Keratinocyte (primary cell): ENCODE data around the gene POLDIP3. TPM values are rescaled to one million over a fixed set of nuclear protein-coding genes. Genes with fewer than 3 reads are reported as not detected.

ENCODE experiments used
- DNase-seq: peaks from one replicate; pipeline ENCODE4 v3.0.0-alpha.2; 2011; ENCODE audit warnings: low read depth, missing footprints, low spot score
- FAIRE-seq: peaks from 2 replicates; lab custom pipeline; 2011; peaks lifted over from hg19 to GRCh38; lab: Jason Lieb, UNC
- H2AFZ ChIP-seq: 2 replicates; pipeline ENCODE4 v1.6.0; 2012; ENCODE audit warnings: low read length, control low read depth, inconsistent platforms; ENCODE audit not compliant: control insufficient read depth
- H3K27ac ChIP-seq: 2 replicates; pipeline ENCODE4 v1.5.1; 2011; ENCODE audit warnings: low read length; ENCODE audit not compliant: control insufficient read depth, insufficient read depth
- H3K27me3 ChIP-seq: 3 replicates; pipeline ENCODE4 v1.6.0; 2011; ENCODE audit warnings: low read length; ENCODE audit not compliant: control insufficient read depth, insufficient read depth; ENCODE audit errors: extremely low read depth
- H3K36me3 ChIP-seq, 2 experiments: 2 replicates in 1 of 2; 3 replicates in 1 of 2; pipeline ENCODE4 v1.5.1; 2011; ENCODE audit warnings: low read length in 2 of 2, mild to moderate bottlenecking in 1 of 2; ENCODE audit not compliant: control insufficient read depth in 2 of 2, insufficient read depth in 2 of 2; ENCODE audit errors: extremely low read depth in 1 of 2
- H3K4me1 ChIP-seq: 3 replicates; pipeline ENCODE4 v1.5.1; 2011; ENCODE audit warnings: low read length; ENCODE audit not compliant: control insufficient read depth, insufficient read depth; ENCODE audit errors: extremely low read depth
- H3K4me2 ChIP-seq: 3 replicates; pipeline ENCODE4 v1.6.0; 2011; ENCODE audit warnings: low read depth, low read length; ENCODE audit not compliant: control insufficient read depth, insufficient read depth; ENCODE audit errors: extremely low read depth
- H3K4me3 ChIP-seq, 3 experiments: fragments of 200-600 bp in 1 of 3; sonication (generic) in 1 of 3; 2 replicates in 2 of 3; 3 replicates in 1 of 3; pipeline ENCODE4 v1.5.1; 2011 to 2016; ENCODE audit warnings: low read length in 3 of 3, mild to moderate bottlenecking in 3 of 3, control low read depth in 2 of 3, inconsistent platforms in 1 of 3, low read depth in 1 of 3, mixed read lengths in 1 of 3, mixed run types in 1 of 3, moderate library complexity in 1 of 3; ENCODE audit not compliant: control insufficient read depth in 2 of 3, insufficient read depth in 2 of 3; ENCODE audit errors: extremely low read depth in 1 of 3
- H3K79me2 ChIP-seq: 2 replicates; pipeline ENCODE4 v1.6.0; 2012; ENCODE audit warnings: low read length; ENCODE audit not compliant: control insufficient read depth, insufficient read depth
- H3K9ac ChIP-seq: 3 replicates; pipeline ENCODE4 v1.6.0; 2011; ENCODE audit warnings: low read length; ENCODE audit not compliant: control insufficient read depth, insufficient read depth; ENCODE audit errors: extremely low read depth
- H3K9me1 ChIP-seq: 3 replicates; pipeline ENCODE4 v1.6.0; 2011; ENCODE audit warnings: low read length; ENCODE audit not compliant: control insufficient read depth, insufficient read depth; ENCODE audit errors: extremely low read depth
- H3K9me3 ChIP-seq: 2 replicates; pipeline ENCODE4 v1.5.1; 2012; ENCODE audit warnings: low read depth, low read length; ENCODE audit not compliant: control insufficient read depth
- H4K20me1 ChIP-seq: 3 replicates; pipeline ENCODE4 v1.6.0; 2011; ENCODE audit warnings: low read length; ENCODE audit not compliant: control insufficient read depth, insufficient read depth; ENCODE audit errors: extremely low read depth
- CTCF ChIP-seq, 3 experiments: IDR thresholded peaks in 1 of 3; conservative IDR thresholded peaks in 1 of 3; optimal IDR thresholded peaks in 1 of 3; 2 replicates in 2 of 3; 3 replicates in 1 of 3; pipeline versions ENCODE3 to v1.5.1; 2011; ENCODE audit warnings: low read length in 3 of 3, mild to moderate bottlenecking in 3 of 3, moderate library complexity in 2 of 3, control low read depth in 1 of 3, inconsistent platforms in 1 of 3; ENCODE audit not compliant: insufficient read depth in 2 of 3; ENCODE audit errors: extremely low read depth in 1 of 3
- EZH2 ChIP-seq: IDR thresholded peaks from one replicate; pipeline ENCODE4 v1.6.1; 2012; ENCODE audit warnings: inconsistent platforms, mild to moderate bottlenecking, low read length, moderate library complexity
- dilution Hi-C: fragments of 300-500 bp; cut with MboI; formaldehyde crosslinking; loops from one replicate; pipeline ENCODE4 v1.7.0; 2020; ENCODE audit warnings: low sequenced_read_pairs; ENCODE audit not compliant: extremely low pct_ligation_motif_present
- polyA plus RNA-seq, 5 experiments: library from polyadenylated mRNA; depleted of rRNA in 3 of 5; stranded (reverse) in 3 of 5; stranded (forward) in 1 of 5; unstranded in 1 of 5; fragments of >200 nt; gene quantifications; 1 replicate in 1 of 5; 2 replicates in 3 of 5; 3 replicates in 1 of 5; pipeline versions ENCODE4 v1.2.1 to v1.2.3, GENCODE V29; 2011 to 2012; ENCODE audit warnings: missing spikeins in 2 of 5, low read depth in 1 of 5, low replicate concordance in 1 of 5

Gene POLDIP3
- polyA plus RNA-seq, 1 donor (not counting 4 experiments of a cell fraction or from before 2014, with no cell fraction given): 41.9 TPM

DNA sequence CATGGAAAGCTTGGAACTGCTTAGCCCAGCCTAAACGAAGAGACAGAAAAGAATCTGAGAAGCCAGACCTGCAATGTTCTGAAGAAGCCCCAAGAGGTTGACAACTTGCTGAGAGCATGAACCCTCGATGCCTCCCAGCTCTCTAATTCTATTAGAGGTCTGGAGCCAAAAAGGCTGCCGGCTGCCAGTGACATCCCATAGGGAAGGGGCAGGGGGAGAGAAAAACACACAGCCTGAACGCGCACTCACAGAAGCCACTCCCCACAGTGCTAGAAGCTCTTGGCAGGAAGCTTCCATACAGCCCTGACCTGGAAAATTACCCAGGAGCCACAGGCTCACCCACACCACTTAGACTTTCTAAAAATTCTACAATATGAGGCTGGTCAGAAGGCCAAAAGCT lies 18.3 kb downstream of the POLDIP3 start:
- Histone ChIP-seq H3K4me2 (no peak overlapping the region), H3K27me3 (no peaks in the 10 kb centered on the region), H3K79me2 (peaks cover 10% of the 10 kb centered on the region), H3K27ac (no peak overlapping the region), H3K9ac (no peak overlapping the region), H3K4me3 (no peak overlapping the region), H3K4me1 (no peaks in the 10 kb centered on the region), H3K9me3 (no peaks in the 10 kb centered on the region), H3K36me3 (peaks cover 44 to 57% of the 10 kb centered on the region in 2 experiments), H3K9me1 (no peaks in the 10 kb centered on the region), H4K20me1 (peaks cover 5% of the 10 kb centered on the region), H2AFZ (no peak overlapping the region)
- DNase-seq (no peak), FAIRE-seq (no peak)
- TF ChIP-seq EZH2 (no peak), CTCF (optimal IDR thresholded peaks at IDR 0.05 in 1 of 3, IDR thresholded peaks at IDR 0.05 in 1 of 3, conservative IDR thresholded peaks at IDR 0.05 in 1 of 3; ENCODE audit: extremely low read depth in 1 of 3, insufficient read depth in 2 of 3, low read length in 3 of 3) (no peak)
- dilution Hi-C loops: no loop called here

GRCh38 chr22:42595434-42595833 lies 19.2 kb downstream of the POLDIP3 start:
- dilution Hi-C loops: no loop called here
- no peaks in the 10 kb centered on the region for H3K4me1 ChIP-seq
- DNase-seq (no peak), FAIRE-seq (no peak)
- H3K79me2 ChIP-seq: peaks cover 10% of the 10 kb centered on the region
- no peak overlapping the region for H2AFZ ChIP-seq
- H3K4me3 ChIP-seq: no peak overlapping the region
- TF ChIP-seq EZH2 (no peak), CTCF (optimal IDR thresholded peaks at IDR 0.05 in 1 of 3, IDR thresholded peaks at IDR 0.05 in 1 of 3, conservative IDR thresholded peaks at IDR 0.05 in 1 of 3; ENCODE audit: extremely low read depth in 1 of 3, insufficient read depth in 2 of 3, low read length in 3 of 3) (no peak)
- no peak overlapping the region for H3K9ac ChIP-seq
- H3K27me3 ChIP-seq: no peaks in the 10 kb centered on the region
- H3K9me3 ChIP-seq: no peaks in the 10 kb centered on the region
- no peaks in the 10 kb centered on the region for H3K9me1 ChIP-seq
- H3K4me2 ChIP-seq: no peak overlapping the region
- H3K36me3 ChIP-seq: peaks cover 44 to 52% of the 10 kb centered on the region in 2 experiments
- H4K20me1 ChIP-seq: peaks cover 5% of the 10 kb centered on the region
- no peak overlapping the region for H3K27ac ChIP-seq
